ENCODE data around the gene SLC43A1. TPM values are rescaled to one million over a fixed set of nuclear protein-coding genes. Genes with fewer than 3 reads are reported as not detected.

SLC43A1 gene
- total RNA-seq, 2 donors from 2014 or later = 8.4 to 9.1 TPM

DNA sequence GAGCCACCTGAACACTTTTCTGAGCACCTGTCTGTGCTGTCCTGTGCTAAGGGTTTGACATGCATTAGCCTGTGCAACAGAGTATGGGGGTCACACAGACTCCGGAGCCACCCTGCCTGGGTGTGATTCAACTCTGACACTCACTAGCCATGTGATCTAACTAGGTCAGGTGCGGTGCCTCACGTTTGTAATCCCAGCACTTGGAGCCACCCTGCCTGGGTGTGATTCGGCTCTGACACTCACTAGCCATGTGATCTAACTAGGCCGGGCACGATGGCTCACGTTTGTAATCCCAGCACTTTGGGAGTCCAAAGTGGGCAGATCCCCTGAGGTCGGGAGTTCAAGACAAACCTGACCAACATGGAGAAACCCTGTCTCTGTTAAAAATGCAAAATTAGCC lies 40.5 kb upstream of the SLC43A1 start:
- Histone ChIP-seq H3K9me3 (ENCODE audit: control insufficient read depth, low read length) (no peaks in the 10 kb centered on the region), H3K36me3 (ENCODE audit: control insufficient read depth, insufficient read depth, low read length) (no peaks in the 10 kb centered on the region), H3K4me3 (ENCODE audit: low read length) (no peak overlapping the region), H3K27me3 (ENCODE audit: control insufficient read depth, insufficient read depth, low read length, poor library complexity, severe bottlenecking) (no peaks in the 10 kb centered on the region), H3K4me1 (ENCODE audit: control insufficient read depth, insufficient read depth, low read length) (no peaks in the 10 kb centered on the region), H3K9ac (ENCODE audit: extremely low read depth, low read length, poor library complexity, severe bottlenecking) (no peak overlapping the region), H3K27ac (ENCODE audit: low read depth, low read length) (no peak overlapping the region)
- no peak overlapping the region for H3K4me3 Mint-ChIP-seq
- peaks cover 9% of the 10 kb centered on the region for H3K4me1 Mint-ChIP-seq
- no peaks in the 10 kb centered on the region for H3K36me3 Mint-ChIP-seq (ENCODE audit: low read depth)
- no peaks in the 10 kb centered on the region for H3K27me3 Mint-ChIP-seq (ENCODE audit: insufficient read depth)
- TF ChIP-seq, protein P1, sequence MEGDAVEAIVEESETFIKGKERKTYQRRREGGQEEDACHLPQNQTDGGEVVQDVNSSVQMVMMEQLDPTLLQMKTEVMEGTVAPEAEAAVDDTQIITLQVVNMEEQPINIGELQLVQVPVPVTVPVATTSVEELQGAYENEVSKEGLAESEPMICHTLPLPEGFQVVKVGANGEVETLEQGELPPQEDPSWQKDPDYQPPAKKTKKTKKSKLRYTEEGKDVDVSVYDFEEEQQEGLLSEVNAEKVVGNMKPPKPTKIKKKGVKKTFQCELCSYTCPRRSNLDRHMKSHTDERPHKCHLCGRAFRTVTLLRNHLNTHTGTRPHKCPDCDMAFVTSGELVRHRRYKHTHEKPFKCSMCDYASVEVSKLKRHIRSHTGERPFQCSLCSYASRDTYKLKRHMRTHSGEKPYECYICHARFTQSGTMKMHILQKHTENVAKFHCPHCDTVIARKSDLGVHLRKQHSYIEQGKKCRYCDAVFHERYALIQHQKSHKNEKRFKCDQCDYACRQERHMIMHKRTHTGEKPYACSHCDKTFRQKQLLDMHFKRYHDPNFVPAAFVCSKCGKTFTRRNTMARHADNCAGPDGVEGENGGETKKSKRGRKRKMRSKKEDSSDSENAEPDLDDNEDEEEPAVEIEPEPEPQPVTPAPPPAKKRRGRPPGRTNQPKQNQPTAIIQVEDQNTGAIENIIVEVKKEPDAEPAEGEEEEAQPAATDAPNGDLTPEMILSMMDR (conservative IDR thresholded peaks at IDR 0.05) = no peak
- no peak for DNase-seq
- WGBS, 2 experiments (ENCODE audit: insufficient coverage in 1 of 2, insufficient read length in 1 of 2) = 94 to 95% methylated on average over 8 of the region's 8 CpGs
- no peaks in the 10 kb centered on the region for H3K9me3 Mint-ChIP-seq
- H3K27ac Mint-ChIP-seq = no peak overlapping the region

DNA sequence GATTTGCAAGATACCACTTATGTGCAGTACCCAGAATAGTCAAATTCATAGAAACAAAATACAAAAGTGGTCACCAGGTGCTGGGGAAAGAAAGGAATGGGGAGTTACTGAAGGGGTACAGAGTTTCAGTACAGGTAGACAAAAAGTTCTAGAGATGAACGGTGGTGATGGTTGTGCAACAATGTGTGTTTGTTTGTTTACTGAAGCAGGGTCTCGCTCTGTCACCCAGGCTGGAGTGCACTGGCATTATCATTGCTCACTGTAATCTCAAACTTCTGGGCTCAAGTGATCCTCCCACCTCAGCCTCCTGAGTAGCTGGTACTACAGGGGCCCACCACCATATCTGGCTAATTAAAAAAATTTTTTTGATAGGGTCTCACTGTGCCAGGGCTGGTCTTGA lies 39.9 kb upstream of the SLC43A1 start:
- Histone ChIP-seq H3K4me1 (ENCODE audit: control insufficient read depth, insufficient read depth, low read length) (peaks cover 4% of the 10 kb centered on the region), H3K36me3 (ENCODE audit: control insufficient read depth, insufficient read depth, low read length) (no peaks in the 10 kb centered on the region), H3K9ac (ENCODE audit: extremely low read depth, low read length, poor library complexity, severe bottlenecking) (no peak overlapping the region), H3K4me3 (ENCODE audit: low read length) (no peak overlapping the region), H3K27me3 (ENCODE audit: control insufficient read depth, insufficient read depth, low read length, poor library complexity, severe bottlenecking) (no peaks in the 10 kb centered on the region), H3K9me3 (ENCODE audit: control insufficient read depth, low read length) (no peaks in the 10 kb centered on the region), H3K27ac (ENCODE audit: low read depth, low read length) (no peak overlapping the region)
- no peak for DNase-seq
- TF ChIP-seq, protein P1 (conservative IDR thresholded peaks at IDR 0.05) = no peak
- Mint-ChIP-seq H3K36me3 (ENCODE audit: low read depth) (no peaks in the 10 kb centered on the region), H3K27ac (no peak overlapping the region), H3K27me3 (ENCODE audit: insufficient read depth) (no peaks in the 10 kb centered on the region), H3K4me3 (no peak overlapping the region), H3K9me3 (no peaks in the 10 kb centered on the region), H3K4me1 (peaks cover 9% of the 10 kb centered on the region)
- WGBS, 2 experiments (ENCODE audit: insufficient coverage in 1 of 2, insufficient read length in 1 of 2) = 92 to 100% methylated on average over 1 to 2 of the region's 2 CpGs

DNA sequence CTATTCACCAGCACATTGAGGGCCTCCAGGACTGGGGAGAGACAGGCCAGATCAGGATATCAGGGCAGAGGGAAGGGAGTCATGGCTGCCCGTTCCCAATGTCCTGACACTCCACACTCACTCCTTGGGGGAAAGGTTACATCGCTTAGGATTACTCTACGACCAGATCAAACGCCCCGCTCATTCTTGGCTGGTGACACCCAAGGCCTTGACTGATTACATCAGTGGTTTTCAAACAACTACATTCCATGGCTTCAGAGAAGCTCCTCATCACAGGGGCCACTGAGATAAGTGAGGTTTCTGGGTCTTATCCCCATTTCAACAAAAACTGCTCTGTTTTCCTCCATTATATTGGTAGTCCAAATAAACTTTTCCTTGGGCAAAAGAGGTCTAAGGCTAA lies 37.0 kb upstream of the SLC43A1 start:
- no peaks in the 10 kb centered on the region for H3K27me3 Mint-ChIP-seq (ENCODE audit: insufficient read depth)
- H3K36me3 Mint-ChIP-seq (ENCODE audit: low read depth) = no peaks in the 10 kb centered on the region
- H3K27ac Mint-ChIP-seq = peak overlapping the region; percentile 55
- H3K4me1 ChIP-seq (ENCODE audit: control insufficient read depth, insufficient read depth, low read length) = peaks cover 8% of the 10 kb centered on the region
- TF ChIP-seq, protein P1 (conservative IDR thresholded peaks at IDR 0.05) = no peak
- no peak overlapping the region for H3K9ac ChIP-seq (ENCODE audit: extremely low read depth, low read length, poor library complexity, severe bottlenecking)
- H3K4me1 Mint-ChIP-seq = peaks cover 14% of the 10 kb centered on the region
- H3K9me3 Mint-ChIP-seq = no peaks in the 10 kb centered on the region
- H3K27me3 ChIP-seq (ENCODE audit: control insufficient read depth, insufficient read depth, low read length, poor library complexity, severe bottlenecking) = no peaks in the 10 kb centered on the region
- H3K4me3 Mint-ChIP-seq = no peak overlapping the region
- H3K36me3 ChIP-seq (ENCODE audit: control insufficient read depth, insufficient read depth, low read length) = no peaks in the 10 kb centered on the region
- no peaks in the 10 kb centered on the region for H3K9me3 ChIP-seq (ENCODE audit: control insufficient read depth, low read length)
- no peak for DNase-seq
- H3K4me3 ChIP-seq (ENCODE audit: low read length) = no peak overlapping the region
- H3K27ac ChIP-seq (ENCODE audit: low read depth, low read length) = no peak overlapping the region
- WGBS, 2 experiments (ENCODE audit: insufficient coverage in 1 of 2, insufficient read length in 1 of 2) = 92% methylated on average over 5 of the region's 5 CpGs; no CpG with 5 or more reads in 1 of the 2 experiments

Measured in endodermal cell (in vitro differentiated cells).